Neural cell (in vitro differentiated cells): ENCODE data around the gene METTL26. TPM values are rescaled to one million over a fixed set of nuclear protein-coding genes. Genes with fewer than 3 reads are reported as not detected.

ENCODE experiments used
- H2AFZ ChIP-seq: fragments of 200-600, 300-800 bp; sonication (generic), shearing (Covaris generic); 2 replicates; pipeline ENCODE4 v1.6.0; 2014; ENCODE audit warnings: low read depth, mild to moderate bottlenecking, antibody characterized with exemption, low read length, moderate library complexity
- H3F3A ChIP-seq: fragments of 200-600 bp; shearing (Covaris generic); 2 replicates; pipeline ENCODE4 v1.6.1; 2016; ENCODE audit warnings: mild to moderate bottlenecking, moderate library complexity, mixed read lengths, antibody characterized with exemption, low read length; ENCODE audit not compliant: insufficient read depth, poor library complexity, severe bottlenecking
- H3K27ac ChIP-seq: fragments of 200-600, 300-800 bp; sonication (generic), shearing (Covaris generic); 2 replicates; pipeline ENCODE4 v1.5.1; 2014; ENCODE audit warnings: mild to moderate bottlenecking, low read length, moderate library complexity
- H3K27me3 ChIP-seq: fragments of 300-800, 200-600 bp; sonication (generic), shearing (Covaris generic); 2 replicates; pipeline ENCODE4 v1.6.0; 2014; ENCODE audit warnings: mild to moderate bottlenecking, low read depth, low read length, moderate library complexity; ENCODE audit not compliant: insufficient read depth
- H3K36me3 ChIP-seq: fragments of 300-800, 200-600 bp; sonication (generic), shearing (Covaris generic); 2 replicates; pipeline ENCODE4 v1.5.1; 2014; ENCODE audit warnings: mild to moderate bottlenecking, antibody characterized with exemption, low read length, moderate library complexity; ENCODE audit not compliant: insufficient read depth
- H3K4me2 ChIP-seq: fragments of 300-800, 200-600 bp; sonication (generic), shearing (Covaris generic); 2 replicates; pipeline ENCODE4 v1.6.0; 2014; ENCODE audit warnings: mild to moderate bottlenecking, low read length
- H3K4me3 ChIP-seq: fragments of 300-800, 200-600 bp; sonication (generic), shearing (Covaris generic); 2 replicates; pipeline ENCODE4 v1.5.1; 2014; ENCODE audit warnings: mild to moderate bottlenecking, low read length, moderate library complexity
- H3K79me2 ChIP-seq: fragments of 200-600 bp; shearing (Covaris generic); replicated peaks from 2 replicates; pipeline ENCODE4 v1.6.0; 2014; ENCODE audit warnings: mild to moderate bottlenecking, low read length, moderate library complexity; ENCODE audit not compliant: insufficient read depth
- H3K9ac ChIP-seq: fragments of 300-800, 200-600 bp; sonication (generic), shearing (Covaris generic); 2 replicates; pipeline ENCODE4 v1.6.1; 2016; ENCODE audit warnings: mild to moderate bottlenecking, low read length, mixed read lengths
- H3K9me2 ChIP-seq: fragments of 200-600 bp; shearing (Covaris generic); 2 replicates; pipeline ENCODE4 v1.6.1; 2016; ENCODE audit warnings: mild to moderate bottlenecking, low read length, mixed read lengths; ENCODE audit not compliant: insufficient read depth
- H3K9me3 ChIP-seq: fragments of 200-600, 300-800 bp; sonication (generic), shearing (Covaris generic); 2 replicates; pipeline ENCODE4 v1.6.1; 2016; ENCODE audit warnings: mild to moderate bottlenecking, mixed run types, low read length, moderate library complexity, mixed read lengths
- H4K20me1 ChIP-seq: fragments of 200-600 bp; shearing (Covaris generic); 2 replicates; pipeline ENCODE4 v1.6.1; 2016; ENCODE audit warnings: mild to moderate bottlenecking, mixed run types; ENCODE audit not compliant: insufficient read depth
- EP300 ChIP-seq: fragments of 450-650 bp; conservative IDR thresholded peaks from 2 replicates; pipeline ENCODE4 v1.6.1; 2014; ENCODE audit warnings: antibody characterized with exemption, mild to moderate bottlenecking, moderate library complexity; ENCODE audit not compliant: poor library complexity, severe bottlenecking
- EZH2 ChIP-seq: fragments of 200-600, 300-800 bp; shearing (Covaris generic), sonication (generic); IDR thresholded peaks from 2 replicates; pipeline ENCODE4 v1.6.1; 2014; ENCODE audit warnings: antibody characterized with exemption, low read length, borderline replicate concordance, mild to moderate bottlenecking; ENCODE audit not compliant: insufficient read depth, poor library complexity, severe bottlenecking
- MXI1 ChIP-seq: fragments of 450-650 bp; conservative IDR thresholded peaks from 2 replicates; pipeline ENCODE4 v1.6.1; 2014; ENCODE audit warnings: antibody characterized with exemption, mild to moderate bottlenecking; ENCODE audit not compliant: poor library complexity, severe bottlenecking
- POLR2AphosphoS5 ChIP-seq: IDR thresholded peaks from 2 replicates; pipeline ENCODE4 v1.6.1; 2012
- RAD21 ChIP-seq: fragments of 450-650 bp; conservative IDR thresholded peaks from 2 replicates; pipeline ENCODE4 v1.6.1; 2014; ENCODE audit warnings: antibody characterized with exemption, mild to moderate bottlenecking, moderate library complexity
- SMC3 ChIP-seq: fragments of 450-650 bp; conservative IDR thresholded peaks from 2 replicates; pipeline ENCODE4 v1.6.1; 2014; ENCODE audit warnings: antibody characterized with exemption, mild to moderate bottlenecking, moderate library complexity; ENCODE audit not compliant: poor library complexity
- TAF1 ChIP-seq: IDR thresholded peaks from 2 replicates; pipeline ENCODE4 v1.6.1; 2012; ENCODE audit warnings: low read depth
- polyA plus RNA-seq: library from polyadenylated mRNA; depleted of rRNA; stranded (reverse); fragments of >200 nt; gene quantifications from 2 replicates; pipeline ENCODE4 v1.2.3, GENCODE V29; 2014
- TF ChIP-seq, protein P1 (sequence below): fragments of 450-650 bp; IDR thresholded peaks from 2 replicates; pipeline ENCODE4 v1.5.1; 2014; ENCODE audit warnings: antibody characterized with exemption, mild to moderate bottlenecking, moderate library complexity; ENCODE audit not compliant: poor library complexity, severe bottlenecking
- TF ChIP-seq, protein P2 (sequence below): IDR thresholded peaks from 2 replicates; pipeline ENCODE4 v1.6.1; 2012; ENCODE audit warnings: borderline replicate concordance

Gene METTL26
- polyA plus RNA-seq, 1 donor from 2014 or later, result 127 TPM

- no peak overlapping the region for H2AFZ ChIP-seq
- H3K36me3 ChIP-seq, result no peaks in the 10 kb centered on the region
- H3K4me2 ChIP-seq, result no peak overlapping the region
- H3K4me3 ChIP-seq, result no peak overlapping the region
- H4K20me1 ChIP-seq, result no peaks in the 10 kb centered on the region
- no peak for TF ChIP-seq TAF1
- H3K27ac ChIP-seq, result no peak overlapping the region
- H3K9me3 ChIP-seq, result no peaks in the 10 kb centered on the region
- no peak overlapping the region for H3K9ac ChIP-seq
- no peaks in the 10 kb centered on the region for H3K27me3 ChIP-seq
- no peaks in the 10 kb centered on the region for H3K9me2 ChIP-seq
- no peaks in the 10 kb centered on the region for H3F3A ChIP-seq
- H3K79me2 ChIP-seq, result no peaks in the 10 kb centered on the region
Measured at GRCh38 chr16:606656-607307, 29.3 kb downstream of the METTL26 start.

- Histone ChIP-seq H3K9me3 (no peaks in the 10 kb centered on the region), H3K79me2 (no peaks in the 10 kb centered on the region), H4K20me1 (no peaks in the 10 kb centered on the region), H3K9ac (no peak overlapping the region), H3K4me2 (no peak overlapping the region), H3K27ac (no peak overlapping the region), H3K27me3 (no peaks in the 10 kb centered on the region), H3F3A (no peaks in the 10 kb centered on the region), H3K36me3 (peaks cover 5% of the 10 kb centered on the region), H3K9me2 (no peaks in the 10 kb centered on the region), H2AFZ (no peak overlapping the region), H3K4me3 (no peak overlapping the region)
- TF ChIP-seq TAF1 (no peak), EP300 (no peak), SMC3 (no peak), RAD21 (no peak), EZH2 (no peak), POLR2AphosphoS5 (no peak), MXI1 (no peak)
- TF ChIP-seq, protein P1, sequence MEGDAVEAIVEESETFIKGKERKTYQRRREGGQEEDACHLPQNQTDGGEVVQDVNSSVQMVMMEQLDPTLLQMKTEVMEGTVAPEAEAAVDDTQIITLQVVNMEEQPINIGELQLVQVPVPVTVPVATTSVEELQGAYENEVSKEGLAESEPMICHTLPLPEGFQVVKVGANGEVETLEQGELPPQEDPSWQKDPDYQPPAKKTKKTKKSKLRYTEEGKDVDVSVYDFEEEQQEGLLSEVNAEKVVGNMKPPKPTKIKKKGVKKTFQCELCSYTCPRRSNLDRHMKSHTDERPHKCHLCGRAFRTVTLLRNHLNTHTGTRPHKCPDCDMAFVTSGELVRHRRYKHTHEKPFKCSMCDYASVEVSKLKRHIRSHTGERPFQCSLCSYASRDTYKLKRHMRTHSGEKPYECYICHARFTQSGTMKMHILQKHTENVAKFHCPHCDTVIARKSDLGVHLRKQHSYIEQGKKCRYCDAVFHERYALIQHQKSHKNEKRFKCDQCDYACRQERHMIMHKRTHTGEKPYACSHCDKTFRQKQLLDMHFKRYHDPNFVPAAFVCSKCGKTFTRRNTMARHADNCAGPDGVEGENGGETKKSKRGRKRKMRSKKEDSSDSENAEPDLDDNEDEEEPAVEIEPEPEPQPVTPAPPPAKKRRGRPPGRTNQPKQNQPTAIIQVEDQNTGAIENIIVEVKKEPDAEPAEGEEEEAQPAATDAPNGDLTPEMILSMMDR, result no peak
- TF ChIP-seq, protein P2, sequence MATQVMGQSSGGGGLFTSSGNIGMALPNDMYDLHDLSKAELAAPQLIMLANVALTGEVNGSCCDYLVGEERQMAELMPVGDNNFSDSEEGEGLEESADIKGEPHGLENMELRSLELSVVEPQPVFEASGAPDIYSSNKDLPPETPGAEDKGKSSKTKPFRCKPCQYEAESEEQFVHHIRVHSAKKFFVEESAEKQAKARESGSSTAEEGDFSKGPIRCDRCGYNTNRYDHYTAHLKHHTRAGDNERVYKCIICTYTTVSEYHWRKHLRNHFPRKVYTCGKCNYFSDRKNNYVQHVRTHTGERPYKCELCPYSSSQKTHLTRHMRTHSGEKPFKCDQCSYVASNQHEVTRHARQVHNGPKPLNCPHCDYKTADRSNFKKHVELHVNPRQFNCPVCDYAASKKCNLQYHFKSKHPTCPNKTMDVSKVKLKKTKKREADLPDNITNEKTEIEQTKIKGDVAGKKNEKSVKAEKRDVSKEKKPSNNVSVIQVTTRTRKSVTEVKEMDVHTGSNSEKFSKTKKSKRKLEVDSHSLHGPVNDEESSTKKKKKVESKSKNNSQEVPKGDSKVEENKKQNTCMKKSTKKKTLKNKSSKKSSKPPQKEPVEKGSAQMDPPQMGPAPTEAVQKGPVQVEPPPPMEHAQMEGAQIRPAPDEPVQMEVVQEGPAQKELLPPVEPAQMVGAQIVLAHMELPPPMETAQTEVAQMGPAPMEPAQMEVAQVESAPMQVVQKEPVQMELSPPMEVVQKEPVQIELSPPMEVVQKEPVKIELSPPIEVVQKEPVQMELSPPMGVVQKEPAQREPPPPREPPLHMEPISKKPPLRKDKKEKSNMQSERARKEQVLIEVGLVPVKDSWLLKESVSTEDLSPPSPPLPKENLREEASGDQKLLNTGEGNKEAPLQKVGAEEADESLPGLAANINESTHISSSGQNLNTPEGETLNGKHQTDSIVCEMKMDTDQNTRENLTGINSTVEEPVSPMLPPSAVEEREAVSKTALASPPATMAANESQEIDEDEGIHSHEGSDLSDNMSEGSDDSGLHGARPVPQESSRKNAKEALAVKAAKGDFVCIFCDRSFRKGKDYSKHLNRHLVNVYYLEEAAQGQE, result no peak
Measured at GRCh38 chr16:603933-604332, 32.2 kb downstream of the METTL26 start.
